H1 (cell line): ENCODE results near the gene TP53I11. TPM values are rescaled to one million over a fixed set of nuclear protein-coding genes. Genes with fewer than 3 reads are reported as not detected.

Source experiments
- CHD1 ChIP-seq: IDR thresholded peaks from 2 replicates; pipeline ENCODE4 v1.6.1; 2012; ENCODE audit warnings: low read depth, low read length, improper control_type of control experiment
- KDM5A ChIP-seq: fragments of 200-600 bp; IDR thresholded peaks from 2 replicates; pipeline ENCODE4 v1.7.1; 2012; ENCODE audit warnings: mild to moderate bottlenecking, low read length, inconsistent platforms, mixed read lengths
- polyA plus RNA-seq, 7 experiments: library from polyadenylated mRNA; depleted of rRNA in 3 of 7; stranded (reverse) in 5 of 7; unstranded in 2 of 7; fragments of >200 nt in 5 of 7; fragments of 200-250 nt in 2 of 7; gene quantifications; 1 replicate in 5 of 7; 2 replicates in 1 of 7; 4 replicates in 1 of 7; pipeline versions ENCODE4 v1.2.1 to v1.2.3, GENCODE V29; 2011 to 2013; ENCODE audit warnings: missing spikeins in 2 of 7, mixed read lengths in 2 of 7
- total RNA-seq: library from RNA; stranded (reverse); fragmentation: NEBNext Ultra II Directional; extraction: Animal tissue kit (Norgen Biotek cat#: 25700); gene quantifications from 2 replicates; pipeline ENCODE4 v1.2.1, GENCODE V29; 2021
- TF ChIP-seq, protein P1 (sequence below), 3 experiments: IDR thresholded peaks; 1 replicate in 2 of 3; 2 replicates in 1 of 3; pipeline versions ENCODE4 v1.5.1 to v1.6.1; 2011; ENCODE audit warnings: low read length in 3 of 3, mild to moderate bottlenecking in 3 of 3, inconsistent platforms in 2 of 3, low read depth in 1 of 3, moderate library complexity in 1 of 3; ENCODE audit not compliant: insufficient read depth in 1 of 3; ENCODE audit errors: control extremely low read depth in 1 of 3
- TF ChIP-seq, protein P2 (sequence below): IDR thresholded peaks from 2 replicates; pipeline ENCODE4 v1.6.1; 2012; ENCODE audit warnings: low read length, inconsistent platforms

The TP53I11 gene
- total and polyA plus RNA-seq, 2 of the 8 experiments (the other 6 are each of a cell fraction or from before 2014, with no cell fraction given): 34.0 to 46.3 TPM

DNA sequence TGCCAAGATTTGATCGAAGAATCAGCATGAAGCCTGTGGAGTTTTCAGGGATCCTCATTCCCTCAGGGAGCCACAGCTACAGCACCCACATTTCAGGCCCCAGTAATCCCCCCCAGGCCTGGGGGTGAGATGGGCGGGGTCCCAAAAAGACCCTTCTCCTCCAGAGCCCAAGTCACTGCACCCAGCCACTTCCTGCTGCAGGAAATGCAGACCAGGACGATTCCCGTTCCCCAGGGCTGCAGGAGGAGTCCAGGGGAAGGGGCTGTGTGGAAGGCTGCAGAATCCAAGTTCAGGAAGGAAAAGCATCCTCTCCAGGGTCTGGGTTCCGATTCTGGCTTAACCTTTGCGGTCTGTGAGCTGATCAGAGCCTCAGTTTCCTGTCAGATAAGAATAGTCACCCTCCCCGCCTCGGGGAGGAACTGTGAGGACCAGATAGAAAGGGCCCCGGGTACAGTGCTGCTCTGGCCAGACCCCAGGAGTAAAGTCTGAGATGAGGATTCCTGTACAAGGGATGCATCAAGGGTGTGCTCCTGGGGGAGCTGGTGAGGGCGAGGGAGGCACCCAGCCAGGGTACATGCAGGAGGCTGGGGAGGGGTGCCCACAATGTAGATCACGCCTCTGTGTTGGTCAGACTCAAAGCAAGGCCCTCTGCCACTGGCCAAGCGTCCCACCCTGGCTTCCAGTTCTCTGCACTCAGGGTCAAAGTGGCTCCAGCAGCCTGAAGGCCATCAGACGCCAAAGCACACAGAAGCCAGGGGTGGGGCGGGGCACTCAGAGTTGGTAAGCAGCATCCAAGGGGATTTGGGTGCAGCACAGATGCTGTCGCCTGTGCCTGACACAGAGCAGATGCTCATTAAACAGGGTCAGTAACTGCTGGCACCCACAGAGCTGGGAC is 30.1 kb upstream of the TP53I11 start (continued):
- TF ChIP-seq, protein P1, sequence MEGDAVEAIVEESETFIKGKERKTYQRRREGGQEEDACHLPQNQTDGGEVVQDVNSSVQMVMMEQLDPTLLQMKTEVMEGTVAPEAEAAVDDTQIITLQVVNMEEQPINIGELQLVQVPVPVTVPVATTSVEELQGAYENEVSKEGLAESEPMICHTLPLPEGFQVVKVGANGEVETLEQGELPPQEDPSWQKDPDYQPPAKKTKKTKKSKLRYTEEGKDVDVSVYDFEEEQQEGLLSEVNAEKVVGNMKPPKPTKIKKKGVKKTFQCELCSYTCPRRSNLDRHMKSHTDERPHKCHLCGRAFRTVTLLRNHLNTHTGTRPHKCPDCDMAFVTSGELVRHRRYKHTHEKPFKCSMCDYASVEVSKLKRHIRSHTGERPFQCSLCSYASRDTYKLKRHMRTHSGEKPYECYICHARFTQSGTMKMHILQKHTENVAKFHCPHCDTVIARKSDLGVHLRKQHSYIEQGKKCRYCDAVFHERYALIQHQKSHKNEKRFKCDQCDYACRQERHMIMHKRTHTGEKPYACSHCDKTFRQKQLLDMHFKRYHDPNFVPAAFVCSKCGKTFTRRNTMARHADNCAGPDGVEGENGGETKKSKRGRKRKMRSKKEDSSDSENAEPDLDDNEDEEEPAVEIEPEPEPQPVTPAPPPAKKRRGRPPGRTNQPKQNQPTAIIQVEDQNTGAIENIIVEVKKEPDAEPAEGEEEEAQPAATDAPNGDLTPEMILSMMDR (IDR thresholded peaks at IDR 0.05; ENCODE audit: control extremely low read depth in 1 of 3, insufficient read depth in 1 of 3, low read depth in 1 of 3, low read length in 3 of 3): no peak
- TF ChIP-seq KDM5A: no peak
- TF ChIP-seq, protein P2, sequence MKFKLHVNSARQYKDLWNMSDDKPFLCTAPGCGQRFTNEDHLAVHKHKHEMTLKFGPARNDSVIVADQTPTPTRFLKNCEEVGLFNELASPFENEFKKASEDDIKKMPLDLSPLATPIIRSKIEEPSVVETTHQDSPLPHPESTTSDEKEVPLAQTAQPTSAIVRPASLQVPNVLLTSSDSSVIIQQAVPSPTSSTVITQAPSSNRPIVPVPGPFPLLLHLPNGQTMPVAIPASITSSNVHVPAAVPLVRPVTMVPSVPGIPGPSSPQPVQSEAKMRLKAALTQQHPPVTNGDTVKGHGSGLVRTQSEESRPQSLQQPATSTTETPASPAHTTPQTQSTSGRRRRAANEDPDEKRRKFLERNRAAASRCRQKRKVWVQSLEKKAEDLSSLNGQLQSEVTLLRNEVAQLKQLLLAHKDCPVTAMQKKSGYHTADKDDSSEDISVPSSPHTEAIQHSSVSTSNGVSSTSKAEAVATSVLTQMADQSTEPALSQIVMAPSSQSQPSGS: no peak
- no peak for TF ChIP-seq CHD1
